ENCODE results near the gene PHLDA2. TPM values are rescaled to one million over a fixed set of nuclear protein-coding genes. Genes with fewer than 3 reads are reported as not detected.

The PHLDA2 gene
- total RNA-seq, 1 donor from 2014 or later, result 15.5 TPM

GRCh38 chr11:2945031-2945756 lies 16.0 kb upstream of the PHLDA2 start:
- Histone ChIP-seq H3K4me3 (peak overlapping the region; percentile 33), H3K36me3 (peaks cover 41% of the 10 kb centered on the region), H3K27me3 (no peaks in the 10 kb centered on the region), H3K9me3 (no peaks in the 10 kb centered on the region), H3K27ac (peak overlapping the region; percentile 63), H3K4me1 (peaks cover 23% of the 10 kb centered on the region)
- TF ChIP-seq CTCF (IDR thresholded peaks at IDR 0.05), result no peak
- intact Hi-C loops (cut with DNase I), result no loop called here
- peak; percentile 97 for DNase-seq
- ATAC-seq, result peak; percentile 91

GRCh38 chr11:2944530-2944929 lies 15.3 kb upstream of the PHLDA2 start:
- Histone ChIP-seq H3K4me1 (peaks cover 23% of the 10 kb centered on the region), H3K36me3 (peaks cover 35% of the 10 kb centered on the region), H3K9me3 (no peaks in the 10 kb centered on the region), H3K27ac (peak overlapping the region; percentile 63), H3K4me3 (no peak overlapping the region), H3K27me3 (no peaks in the 10 kb centered on the region)
- intact Hi-C loops (cut with DNase I), result no loop called here
- DNase-seq, result no peak
- no peak for ATAC-seq
- no peak for TF ChIP-seq CTCF (IDR thresholded peaks at IDR 0.05)

DNA sequence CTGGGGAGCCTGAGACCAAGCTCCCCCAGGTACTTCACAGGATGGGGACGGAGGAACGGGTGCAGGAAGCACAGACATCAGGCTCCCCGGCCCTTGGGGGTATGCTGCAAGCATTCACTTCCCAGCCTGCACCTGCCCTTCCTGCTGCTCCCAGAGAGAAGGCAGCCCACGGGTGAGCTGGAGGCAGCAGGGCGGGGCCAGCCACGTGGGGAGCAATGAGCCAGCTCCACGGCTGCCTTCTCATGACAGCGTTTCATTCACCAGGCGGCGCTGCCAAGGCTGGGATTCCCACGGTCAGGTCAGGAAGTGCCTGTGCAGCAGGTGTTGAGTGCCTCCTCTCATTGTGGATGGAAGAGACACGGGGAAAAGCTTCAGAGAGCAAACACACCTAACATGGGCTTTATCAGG lies 14.5 kb upstream of the PHLDA2 start:
- H3K4me1 ChIP-seq, result peaks cover 23% of the 10 kb centered on the region
- peaks cover 27% of the 10 kb centered on the region for H3K36me3 ChIP-seq
- H3K9me3 ChIP-seq, result no peaks in the 10 kb centered on the region
- no peaks in the 10 kb centered on the region for H3K27me3 ChIP-seq
- intact Hi-C loops (cut with DNase I), result no loop called here
- TF ChIP-seq CTCF (IDR thresholded peaks at IDR 0.05), result no peak
- no peak overlapping the region for H3K4me3 ChIP-seq
- peak; percentile 81 for DNase-seq
- no peak overlapping the region for H3K27ac ChIP-seq
- peak; percentile 58 for ATAC-seq

DNA sequence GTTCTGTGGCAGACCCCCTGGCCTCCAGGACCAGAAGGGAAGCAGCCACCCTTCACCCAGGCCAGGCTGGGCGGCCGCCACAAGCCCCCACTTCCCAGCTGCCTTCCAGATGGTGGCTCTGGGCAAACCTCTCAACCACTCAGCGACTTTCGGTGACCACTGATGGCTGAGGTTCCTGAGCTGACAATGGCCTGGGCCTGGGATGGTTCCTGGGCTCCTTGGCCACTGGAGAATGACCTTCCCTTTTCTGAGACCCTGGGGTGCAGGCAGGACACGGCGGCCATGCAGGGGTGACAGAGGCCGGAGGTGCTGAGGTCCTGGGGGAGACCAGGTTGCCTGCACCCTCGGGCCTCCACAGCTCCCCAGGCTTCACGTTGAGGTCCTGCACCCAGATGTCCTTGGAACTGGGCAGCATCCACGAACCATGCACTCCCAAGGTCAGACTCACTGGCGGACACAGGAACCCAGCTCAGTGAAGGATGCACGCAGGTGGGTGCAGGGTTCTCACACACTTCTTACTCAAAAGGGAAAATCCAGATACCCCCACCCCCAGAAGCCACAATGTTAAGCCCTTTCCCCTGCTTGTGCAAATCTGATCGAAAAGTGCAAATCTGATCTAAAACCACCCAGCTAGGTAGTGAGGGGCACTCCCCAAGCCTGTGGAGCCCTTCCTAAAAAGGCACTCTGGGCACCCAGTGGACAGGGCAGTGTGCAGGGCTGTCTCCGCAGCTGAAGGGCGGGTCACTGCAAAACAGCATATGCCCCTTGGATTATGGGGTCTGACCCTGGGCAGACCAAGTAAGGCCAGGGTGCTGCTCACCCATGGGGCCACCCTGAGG lies 13.9 kb upstream of the PHLDA2 start:
- Histone ChIP-seq H3K9me3 (no peaks in the 10 kb centered on the region), H3K4me3 (no peak overlapping the region), H3K27me3 (no peaks in the 10 kb centered on the region), H3K36me3 (peaks cover 21% of the 10 kb centered on the region), H3K27ac (no peak overlapping the region), H3K4me1 (peaks cover 23% of the 10 kb centered on the region)
- intact Hi-C loops (cut with DNase I), result no loop called here
- ATAC-seq, result no peak
- TF ChIP-seq CTCF (IDR thresholded peaks at IDR 0.05), result no peak
- no peak for DNase-seq

DNA sequence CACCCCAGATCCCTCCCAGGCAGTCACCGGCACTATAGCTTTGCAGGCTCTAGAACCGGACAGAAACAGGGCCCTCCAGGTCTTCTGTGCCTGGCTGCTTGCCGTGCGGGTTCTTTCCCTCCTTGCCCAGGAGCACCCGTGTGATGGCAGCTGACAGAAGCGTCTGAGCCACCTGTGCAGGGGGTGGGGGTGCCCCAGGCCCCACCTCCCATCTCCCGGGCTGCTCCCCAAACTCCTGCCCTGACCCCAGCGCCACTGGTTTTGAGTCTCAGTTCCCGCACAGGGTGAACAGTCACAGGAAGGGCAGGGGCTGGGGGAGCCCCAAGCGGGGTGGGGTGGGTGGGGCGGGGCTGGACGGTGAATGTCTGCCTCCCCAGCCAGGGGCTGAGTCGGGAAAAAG lies 13.2 kb upstream of the PHLDA2 start:
- H3K4me1 ChIP-seq, result peaks cover 23% of the 10 kb centered on the region
- no peak for TF ChIP-seq CTCF (IDR thresholded peaks at IDR 0.05)
- no peaks in the 10 kb centered on the region for H3K9me3 ChIP-seq
- no peaks in the 10 kb centered on the region for H3K27me3 ChIP-seq
- intact Hi-C loops (cut with DNase I), result no loop called here
- ATAC-seq, result no peak
- DNase-seq, result no peak
- H3K4me3 ChIP-seq, result no peak overlapping the region
- no peak overlapping the region for H3K27ac ChIP-seq
- peaks cover 15% of the 10 kb centered on the region for H3K36me3 ChIP-seq

All from upper lobe of right lung (tissue), 1 donor.